Measurements from ENCODE around the gene ALG8.

DNA sequence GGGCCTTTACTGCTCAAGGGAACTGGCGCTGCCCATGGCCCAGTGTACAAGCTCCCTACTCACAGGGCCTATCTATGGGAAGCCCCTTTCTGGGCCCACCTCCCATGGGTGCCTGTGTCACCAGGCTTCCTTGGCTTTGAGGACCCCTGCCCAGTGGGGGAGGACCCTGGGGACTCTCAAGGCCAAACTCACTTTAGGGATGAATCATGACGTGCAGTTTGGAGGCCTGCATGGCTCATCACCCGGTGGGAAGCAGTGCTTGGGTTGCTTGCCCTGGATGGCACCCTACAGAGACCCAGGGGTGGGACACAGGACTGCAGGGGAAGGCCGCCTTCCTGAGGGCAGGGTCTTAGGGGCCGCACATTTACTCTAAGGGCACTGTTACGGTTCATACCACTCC is 32.5 kb upstream of the ALG8 start:
- TF ChIP-seq, protein P1, sequence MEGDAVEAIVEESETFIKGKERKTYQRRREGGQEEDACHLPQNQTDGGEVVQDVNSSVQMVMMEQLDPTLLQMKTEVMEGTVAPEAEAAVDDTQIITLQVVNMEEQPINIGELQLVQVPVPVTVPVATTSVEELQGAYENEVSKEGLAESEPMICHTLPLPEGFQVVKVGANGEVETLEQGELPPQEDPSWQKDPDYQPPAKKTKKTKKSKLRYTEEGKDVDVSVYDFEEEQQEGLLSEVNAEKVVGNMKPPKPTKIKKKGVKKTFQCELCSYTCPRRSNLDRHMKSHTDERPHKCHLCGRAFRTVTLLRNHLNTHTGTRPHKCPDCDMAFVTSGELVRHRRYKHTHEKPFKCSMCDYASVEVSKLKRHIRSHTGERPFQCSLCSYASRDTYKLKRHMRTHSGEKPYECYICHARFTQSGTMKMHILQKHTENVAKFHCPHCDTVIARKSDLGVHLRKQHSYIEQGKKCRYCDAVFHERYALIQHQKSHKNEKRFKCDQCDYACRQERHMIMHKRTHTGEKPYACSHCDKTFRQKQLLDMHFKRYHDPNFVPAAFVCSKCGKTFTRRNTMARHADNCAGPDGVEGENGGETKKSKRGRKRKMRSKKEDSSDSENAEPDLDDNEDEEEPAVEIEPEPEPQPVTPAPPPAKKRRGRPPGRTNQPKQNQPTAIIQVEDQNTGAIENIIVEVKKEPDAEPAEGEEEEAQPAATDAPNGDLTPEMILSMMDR (conservative IDR thresholded peaks at IDR 0.05), result no peak
- no peak for TF ChIP-seq EZH2 (IDR thresholded peaks at IDR 0.05; ENCODE audit: low read depth)
